ENCODE measurements around the gene MCOLN1. TPM values are rescaled to one million over a fixed set of nuclear protein-coding genes. Genes with fewer than 3 reads are reported as not detected.
A peak's percentile ranks its signal among the peaks of the same experiment; 100 is the strongest.

MCOLN1 gene
- total RNA-seq, 1 experiment from 2014 or later = 10.2 TPM

- TF ChIP-seq EZH2phosphoT487 (IDR thresholded peaks at IDR 0.05; ENCODE audit: borderline replicate concordance, low read length) = no peak
- no peak for TF ChIP-seq EZH2 (IDR thresholded peaks at IDR 0.05; ENCODE audit: low read length, unreplicated experiment)
- no peak for TF ChIP-seq CTCF (conservative IDR thresholded peaks at IDR 0.05; ENCODE audit: low read depth, low read length)
- Histone ChIP-seq H3K4me1 (ENCODE audit: insufficient read depth, low read length) (peaks cover 23% of the 10 kb centered on the region), H4K20me1 (ENCODE audit: low read length) (no peaks in the 10 kb centered on the region), H3K79me2 (ENCODE audit: low read length) (no peaks in the 10 kb centered on the region), H3K9me3 (ENCODE audit: low read length) (no peaks in the 10 kb centered on the region), H3K4me3 (ENCODE audit: low read length) (peak overlapping the region; percentile 74), H3K36me3 (ENCODE audit: low read depth, low read length) (no peaks in the 10 kb centered on the region), H3K27ac (ENCODE audit: low read length) (no peak overlapping the region), H3K27me3 (ENCODE audit: low read length) (no peaks in the 10 kb centered on the region), H3K4me2 (ENCODE audit: low read length) (peak overlapping the region; percentile 95), H3K9me2 (replicated peaks; ENCODE audit: low read length) (no peaks in the 10 kb centered on the region), H3F3A (ENCODE audit: low read length, unreplicated experiment) (no peaks in the 10 kb centered on the region), H2AFZ (ENCODE audit: low read length) (peak overlapping the region; percentile 91), H3K9ac (ENCODE audit: low read length) (peak overlapping the region; percentile 39)
- DNase-seq = peak; percentile 46
- intact Hi-C loops (cut with micrococcal nuclease) = loop anchor here (10.0 kb wide), 1 partner anchor 110 kb away; no protein-coding TSS in a partner anchor
- no TSS peak for BruUV-seq (replicated peaks)
- no peak for ATAC-seq
- POLR2A ChIA-PET (ENCODE audit: unreplicated experiment) = interaction anchor here (0.6 kb wide), 1 partner anchor 589 kb away, joined by 9 read pairs; no protein-coding TSS in a partner anchor
- CTCF ChIA-PET = no interaction called here
Measured at GRCh38 chr19:7505288-7505681, 17.1 kb upstream of the MCOLN1 start.

GRCh38 chr19:7505682-7506384 is 16.6 kb upstream of the MCOLN1 start:
- ChIA-PET CTCF (interaction anchor here (0.5 to 1.0 kb wide), 3 partner anchors 100 to 423 kb away, joined by 3 to 4 read pairs (median 3); no protein-coding TSS in a partner anchor), POLR2A (ENCODE audit: unreplicated experiment) (interaction anchor here (0.6 to 0.8 kb wide), 4 partner anchors 23 to 589 kb away, joined by 3 to 9 read pairs (median 6); no protein-coding TSS in a partner anchor)
- H3K4me3 ChIP-seq (ENCODE audit: low read length) = peak overlapping the region; percentile 74
- TF ChIP-seq EZH2phosphoT487 (IDR thresholded peaks at IDR 0.05; ENCODE audit: borderline replicate concordance, low read length) = no peak
- no peak for TF ChIP-seq EZH2 (IDR thresholded peaks at IDR 0.05; ENCODE audit: low read length, unreplicated experiment)
- no peak for TF ChIP-seq CTCF (conservative IDR thresholded peaks at IDR 0.05; ENCODE audit: low read depth, low read length)
- no peak overlapping the region for H3K27ac ChIP-seq (ENCODE audit: low read length)
- H3K9me3 ChIP-seq (ENCODE audit: low read length) = no peaks in the 10 kb centered on the region
- H3K4me2 ChIP-seq (ENCODE audit: low read length) = peak overlapping the region; percentile 95
- H3K79me2 ChIP-seq (ENCODE audit: low read length) = no peaks in the 10 kb centered on the region
- peak overlapping the region; percentile 39 for H3K9ac ChIP-seq (ENCODE audit: low read length)
- intact Hi-C loops (cut with micrococcal nuclease) = loop anchor here (10.0 kb wide), 1 partner anchor 111 kb away; no protein-coding TSS in a partner anchor
- no peaks in the 10 kb centered on the region for H3K9me2 ChIP-seq (replicated peaks; ENCODE audit: low read length)
- H4K20me1 ChIP-seq (ENCODE audit: low read length) = no peaks in the 10 kb centered on the region
- H3F3A ChIP-seq (ENCODE audit: low read length, unreplicated experiment) = no peaks in the 10 kb centered on the region
- TSS peak; percentile 92 for BruUV-seq (replicated peaks)
- no peaks in the 10 kb centered on the region for H3K36me3 ChIP-seq (ENCODE audit: low read depth, low read length)
- no peak for DNase-seq
- no peaks in the 10 kb centered on the region for H3K27me3 ChIP-seq (ENCODE audit: low read length)
- peaks cover 20% of the 10 kb centered on the region for H3K4me1 ChIP-seq (ENCODE audit: insufficient read depth, low read length)
- ATAC-seq = peak; percentile 0
- peak overlapping the region; percentile 91 for H2AFZ ChIP-seq (ENCODE audit: low read length)

Data from PC-3 (cell line).